HCT116 (cell line): ENCODE data around the gene PTPN22. TPM values are rescaled to one million over a fixed set of nuclear protein-coding genes. Genes with fewer than 3 reads are reported as not detected.

Experiments used
- ATAC-seq: fragments of 200-7000 bp; cut with Tn5 transposase; 2 replicates; pipeline ENCODE4 v1.9.1; 2020; ENCODE audit warnings: mild to moderate bottlenecking, moderate library complexity
- BruUV-seq: library from RNA; stranded (reverse); fragments of 400-500 nt; replicated peaks from 2 replicates; lab custom pipeline; 2021; lab: Mats Ljungman, UMichigan
- CTCF ChIA-PET: fragments of 300-600 bp; sonication (Branson Sonifier 250); formaldehyde crosslinking; loops from one replicate; lab custom pipeline; 2021; ENCODE audit warnings: antibody characterized with exemption; lab: Charles Lee
- POLR2A ChIA-PET: fragments of 300-600, 350-600 bp; sonication (Branson Sonifier 250); formaldehyde crosslinking; loops from one replicate; lab custom pipeline; 2021; ENCODE audit warnings: antibody characterized with exemption; lab: Charles Lee
- RAD21 ChIA-PET, 2 experiments: fragments of 300-600 bp; sonication (Branson Sonifier 250); formaldehyde crosslinking; loops; one replicate each; lab custom pipeline; 2023; ENCODE audit warnings: low total read pairs in 2 of 2; ENCODE audit not compliant: uncharacterized antibody in 2 of 2, unreplicated experiment in 2 of 2, low non-redundant PET in 1 of 2; lab: Charles Lee
- DNase-seq: peaks from one replicate; pipeline ENCODE4 v3.0.0-alpha.2; 2010; ENCODE audit warnings: low read depth, low spot score
- H2AFZ ChIP-seq: fragments of 200-600 bp; shearing (Covaris generic), sonication (generic); 2 replicates; pipeline ENCODE4 v1.6.1; 2017; ENCODE audit warnings: low read depth, mixed run types, mixed read lengths, antibody characterized with exemption, low read length; ENCODE audit not compliant: poor library complexity, severe bottlenecking
- H3K27ac ChIP-seq: 2 replicates; pipeline ENCODE4 v1.5.1; 2012; ENCODE audit warnings: low read depth, low read length
- H3K27me3 ChIP-seq: fragments of 200-600 bp; sonication (generic); 2 replicates; pipeline ENCODE4 v1.6.1; 2016; ENCODE audit warnings: mixed run types, low read length, mixed read lengths; ENCODE audit not compliant: insufficient read depth
- H3K36me3 ChIP-seq, 2 experiments: fragments of 200-500 bp in 1 of 2; fragments of 200-600 bp in 1 of 2; sonication (Bioruptor generic) in 1 of 2; sonication (generic) in 1 of 2; 2 replicates each; pipeline versions ENCODE4 v1.5.1 to v1.6.1; 2014 to 2016; ENCODE audit warnings: low read length in 2 of 2, inconsistent platforms in 1 of 2, mixed read lengths in 1 of 2, mixed run types in 1 of 2; ENCODE audit not compliant: insufficient read depth in 2 of 2, control insufficient read depth in 1 of 2
- H3K4me1 ChIP-seq, 2 experiments: fragments of 200-600 bp in 1 of 2; sonication (generic) in 1 of 2; 2 replicates each; pipeline versions ENCODE4 v1.5.1 to v1.6.1; 2012 to 2017; ENCODE audit warnings: low read length in 2 of 2, inconsistent platforms in 1 of 2, mild to moderate bottlenecking in 1 of 2, mixed read lengths in 1 of 2, mixed run types in 1 of 2, moderate library complexity in 1 of 2; ENCODE audit not compliant: insufficient read depth in 2 of 2, control insufficient read depth in 1 of 2
- H3K4me2 ChIP-seq: fragments of 200-600 bp; sonication (generic); 2 replicates; pipeline ENCODE4 v1.6.1; 2017; ENCODE audit warnings: mixed run types, low read length, mixed read lengths
- H3K4me3 ChIP-seq, 2 experiments: fragments of 200-600 bp in 1 of 2; sonication (generic) in 1 of 2; replicated peaks in 1 of 2; 2 replicates each; pipeline ENCODE4 v1.5.1; 2011 to 2016; ENCODE audit warnings: low read length in 2 of 2, control low read depth in 1 of 2, low read depth in 1 of 2, mild to moderate bottlenecking in 1 of 2, mixed read lengths in 1 of 2, mixed run types in 1 of 2
- H3K79me2 ChIP-seq: fragments of 200-600 bp; sonication (generic); 2 replicates; pipeline ENCODE4 v1.6.1; 2017; ENCODE audit warnings: mild to moderate bottlenecking, mixed run types, low read length, moderate library complexity, mixed read lengths; ENCODE audit not compliant: insufficient read depth
- H3K9ac ChIP-seq: fragments of 200-600 bp; sonication (generic); 2 replicates; pipeline ENCODE4 v1.6.1; 2016; ENCODE audit warnings: low read length, mixed read lengths
- H3K9me2 ChIP-seq: fragments of 200-600 bp; sonication (generic), shearing (Covaris generic); 2 replicates; pipeline ENCODE4 v1.6.1; 2017; ENCODE audit warnings: mixed run types, mild to moderate bottlenecking, moderate library complexity; ENCODE audit not compliant: insufficient read depth
- H3K9me3 ChIP-seq, 2 experiments: fragments of 200-500 bp in 1 of 2; fragments of 200-600 bp in 1 of 2; sonication (Bioruptor generic) in 1 of 2; sonication (generic) in 1 of 2; 2 replicates each; pipeline ENCODE4 v1.6.1; 2014 to 2017; ENCODE audit warnings: low read length in 2 of 2, mixed read lengths in 2 of 2, inconsistent platforms in 1 of 2, low read depth in 1 of 2, mild to moderate bottlenecking in 1 of 2, mixed run types in 1 of 2, moderate library complexity in 1 of 2; ENCODE audit not compliant: control insufficient read depth in 1 of 2, insufficient read depth in 1 of 2
- H4K20me1 ChIP-seq: fragments of 200-600 bp; sonication (generic), shearing (Covaris generic); 2 replicates; pipeline ENCODE4 v1.6.1; 2017; ENCODE audit warnings: mixed run types, mild to moderate bottlenecking, moderate library complexity; ENCODE audit not compliant: insufficient read depth
- CBX3 ChIP-seq: IDR thresholded peaks from 2 replicates; pipeline ENCODE4 v1.6.1; 2012; ENCODE audit warnings: low read depth
- CEBPB ChIP-seq: IDR thresholded peaks from 2 replicates; pipeline ENCODE4 v1.6.1; 2012; ENCODE audit warnings: low read depth
- CTCF ChIP-seq, 3 experiments: fragments of 200-600 bp in 1 of 3; sonication (generic) in 1 of 3; IDR thresholded peaks in 2 of 3; conservative IDR thresholded peaks in 1 of 3; 2 replicates each; pipeline ENCODE4 v1.5.1; 2012 to 2017; ENCODE audit warnings: low read depth in 2 of 3, low read length in 2 of 3, antibody characterized with exemption in 1 of 3, borderline replicate concordance in 1 of 3, control low read depth in 1 of 3, mild to moderate bottlenecking in 1 of 3, mixed read lengths in 1 of 3, mixed run types in 1 of 3, moderate library complexity in 1 of 3; ENCODE audit not compliant: insufficient read depth in 1 of 3
- POLR2A ChIP-seq: IDR thresholded peaks from 2 replicates; pipeline ENCODE4 v1.7.0; 2011; ENCODE audit warnings: borderline replicate concordance; ENCODE audit not compliant: insufficient read depth, insufficient read length; ENCODE audit errors: extremely low read depth
- YY1 ChIP-seq: IDR thresholded peaks from 2 replicates; pipeline ENCODE4 v1.6.1; 2011; ENCODE audit warnings: low read length, low read depth, moderate library complexity, mild to moderate bottlenecking; ENCODE audit not compliant: insufficient replicate concordance; ENCODE audit errors: extremely low read depth
- ZNF274 ChIP-seq: fragments of 200-500 bp; sonication (Bioruptor generic); IDR thresholded peaks from 2 replicates; pipeline ENCODE4 v1.6.1; 2014; ENCODE audit warnings: mild to moderate bottlenecking, low read depth, low read length, inconsistent platforms
- intact Hi-C: fragments of 100-400 bp; cut with micrococcal nuclease; formaldehyde crosslinking; loops from 2 replicates; pipeline ENCODE4 v1.10.0; 2022
- total RNA-seq: library from RNA; stranded (reverse); gene quantifications from one replicate; pipeline ENCODE4 v1.2.1, GENCODE V29; 2021; ENCODE audit not compliant: unreplicated experiment
- TF ChIP-seq, protein P1 (sequence below): IDR thresholded peaks from 2 replicates; pipeline ENCODE4 v1.6.1; 2012

Gene PTPN22
- total RNA-seq, 1 experiment from 2014 or later, result 0.17 TPM

DNA sequence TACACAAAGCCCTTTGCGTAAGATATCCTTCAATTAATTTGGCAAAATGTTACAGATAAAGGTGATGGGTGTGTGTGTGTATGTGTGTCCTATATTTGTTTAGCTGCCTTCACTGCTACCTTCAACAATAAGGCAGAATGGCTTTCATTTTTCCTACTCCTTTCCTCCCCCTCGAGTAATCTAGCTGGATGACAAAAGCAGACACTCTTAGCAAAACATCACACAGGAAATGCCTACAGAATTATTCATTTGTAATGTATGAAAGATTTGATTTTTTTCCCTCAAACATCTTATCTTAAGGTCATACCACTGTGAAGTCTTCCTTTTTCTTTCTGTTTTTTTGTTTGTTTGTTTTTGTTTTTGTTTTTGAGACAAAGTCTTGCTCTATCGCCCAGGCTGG, 10.6 kb downstream of the PTPN22 start:
- no peaks in the 10 kb centered on the region for H4K20me1 ChIP-seq
- DNase-seq, result no peak
- ChIA-PET CTCF (no interaction called here), POLR2A (no interaction called here), RAD21 (no interaction called here)
- no peak overlapping the region for H3K4me2 ChIP-seq
- ATAC-seq, result no peak
- intact Hi-C loops, result no loop called here
- no TSS peak for BruUV-seq
- H3K4me3 ChIP-seq, result no peak overlapping the region
- H3K27ac ChIP-seq, result no peak overlapping the region
- TF ChIP-seq YY1 (no peak), POLR2A (no peak), CBX3 (no peak), CEBPB (no peak), ZNF274 (no peak), CTCF (IDR thresholded peaks at IDR 0.05 in 2 of 3, conservative IDR thresholded peaks at IDR 0.05 in 1 of 3; ENCODE audit: borderline replicate concordance in 1 of 3, insufficient read depth in 1 of 3, low read depth in 2 of 3, low read length in 2 of 3) (no peak)
- TF ChIP-seq, protein P1, sequence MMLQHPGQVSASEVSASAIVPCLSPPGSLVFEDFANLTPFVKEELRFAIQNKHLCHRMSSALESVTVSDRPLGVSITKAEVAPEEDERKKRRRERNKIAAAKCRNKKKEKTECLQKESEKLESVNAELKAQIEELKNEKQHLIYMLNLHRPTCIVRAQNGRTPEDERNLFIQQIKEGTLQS, result no peak
- H2AFZ ChIP-seq, result no peak overlapping the region
- H3K9me3 ChIP-seq, result no peaks in the 10 kb centered on the region
- H3K9ac ChIP-seq, result no peak overlapping the region
- no peaks in the 10 kb centered on the region for H3K79me2 ChIP-seq
- no peaks in the 10 kb centered on the region for H3K36me3 ChIP-seq
- peaks cover 0 to 6% of the 10 kb centered on the region in 2 experiments; a peak in 1 of 4 replicates for H3K4me1 ChIP-seq
- no peaks in the 10 kb centered on the region for H3K27me3 ChIP-seq
- no peaks in the 10 kb centered on the region for H3K9me2 ChIP-seq
